OCI-LY3 (cell line): Measurements from ENCODE around the gene TNFAIP8L1.

Experiments used
- CTCF ChIP-seq: fragments of 200-600, 300-600 bp; sonication (generic); IDR thresholded peaks from 2 replicates; pipeline ENCODE4 v1.5.1; 2014; ENCODE audit warnings: antibody characterized with exemption, low read length, low read depth
- EZH2phosphoT487 ChIP-seq: fragments of 200-600 bp; shearing (Covaris generic); IDR thresholded peaks from 2 replicates; pipeline ENCODE4 v1.6.1; 2018; ENCODE audit warnings: antibody characterized with exemption, mixed run types, low read depth

GRCh38 chr19:4598712-4599111, 40.6 kb upstream of the TNFAIP8L1 start:
- TF ChIP-seq CTCF, result no peak
- no peak for TF ChIP-seq EZH2phosphoT487
